HL-60 (cell line): ENCODE results near the gene WDR90.

Experiments used
- DNase-seq, 2 experiments: peaks; one replicate each; pipeline ENCODE4 v3.0.0-alpha.2; 2010 to 2020; ENCODE audit warnings: low read depth in 1 of 2, low spot score in 1 of 2
- H3K27ac ChIP-seq: fragments of 250-450 bp; sonication (Bioruptor Pico); replicated peaks from 2 replicates; pipeline ENCODE4 v1.5.1; 2020; ENCODE audit warnings: mild to moderate bottlenecking, moderate library complexity
- H3K27me3 ChIP-seq: fragments of 250-450 bp; sonication (Bioruptor Pico); 2 replicates; pipeline ENCODE4 v1.5.1; 2021; ENCODE audit warnings: mild to moderate bottlenecking, moderate library complexity; ENCODE audit not compliant: insufficient read depth, poor library complexity, severe bottlenecking
- H3K4me3 ChIP-seq: replicated peaks from 2 replicates; pipeline ENCODE4 v1.5.1; 2011; ENCODE audit warnings: mild to moderate bottlenecking, control low read depth, low read length; ENCODE audit not compliant: insufficient read depth
- CTCF ChIP-seq: IDR thresholded peaks from one replicate; pipeline ENCODE4 v1.5.1; 2011; ENCODE audit warnings: low read length, control low read depth, inconsistent platforms; ENCODE audit not compliant: insufficient read depth
- GABPA ChIP-seq: IDR thresholded peaks from 2 replicates; pipeline ENCODE4 v1.6.1; 2012; ENCODE audit warnings: low read depth
- POLR2AphosphoS5 ChIP-seq: IDR thresholded peaks from 2 replicates; pipeline ENCODE4 v1.6.1; 2012; ENCODE audit warnings: low read depth
- REST ChIP-seq: IDR thresholded peaks from 2 replicates; pipeline ENCODE4 v1.6.1; 2012; ENCODE audit warnings: low read depth; ENCODE audit not compliant: insufficient replicate concordance
- SPI1 ChIP-seq: IDR thresholded peaks from 2 replicates; pipeline ENCODE4 v1.6.1; 2012; ENCODE audit warnings: low read depth, mild to moderate bottlenecking, borderline replicate concordance

The WDR90 gene

GRCh38 chr16:673399-673991, 24.3 kb downstream of the WDR90 start:
- Histone ChIP-seq H3K4me3 (no peak overlapping the region), H3K27me3 (no peaks in the 10 kb centered on the region), H3K27ac (no peak overlapping the region)
- TF ChIP-seq SPI1 (no peak), POLR2AphosphoS5 (no peak), GABPA (no peak), REST (no peak), CTCF (no peak)
- DNase-seq: no peak

- DNase-seq: no peak
- H3K4me3 ChIP-seq: no peak overlapping the region
- 0 out of 2 replicates have a peak, but pooled peaks have one; percentile 7 for TF ChIP-seq POLR2AphosphoS5
- no peak for TF ChIP-seq REST
- no peak for TF ChIP-seq CTCF
- no peak for TF ChIP-seq GABPA
- no peak for TF ChIP-seq SPI1
- H3K27ac ChIP-seq: no peak overlapping the region
- H3K27me3 ChIP-seq: no peaks in the 10 kb centered on the region
Measured at GRCh38 chr16:674214-674881, 25.2 kb downstream of the WDR90 start.

GRCh38 chr16:674968-675883, 26.1 kb downstream of the WDR90 start, which contains the start of gene RHBDL1:
TSS of gene RHBDL1 (plus strand) at chr16:675671. CDS start at chr16:675791, 120 bp downstream.
- Histone ChIP-seq H3K27me3 (no peaks in the 10 kb centered on the region), H3K4me3 (peak within 1 kb of the TSS; percentile 19; the same call in 1 of the 2 replicates), H3K27ac (no peak within 1 kb of the TSS)
- peak; percentile 64 to 76 for DNase-seq
- TF ChIP-seq SPI1 (no peak), POLR2AphosphoS5 (no peak; the same call in 1 of the 2 replicates), REST (no peak), CTCF (no peak)
